ENCODE results near the gene DYNLL2.

DNA sequence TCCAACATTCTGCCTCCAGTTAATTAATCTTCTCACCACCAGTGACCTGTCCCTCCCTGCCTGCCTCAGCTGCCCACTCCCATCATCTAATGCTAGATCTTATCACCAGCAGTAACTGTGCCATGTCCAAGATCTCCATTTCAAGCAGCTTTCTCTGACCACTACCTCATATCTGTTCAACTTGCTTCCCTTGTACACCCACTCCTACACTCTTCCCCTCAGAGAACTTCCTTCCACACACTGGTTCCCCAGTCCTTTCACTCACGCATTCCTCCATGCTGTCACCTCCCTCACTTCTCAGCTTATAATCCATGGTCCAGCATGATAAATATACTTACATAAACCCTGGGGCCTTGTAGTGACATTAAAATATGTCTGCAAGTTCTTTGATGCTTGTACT lies 31.8 kb upstream of the DYNLL2 start:
- TF ChIP-seq, protein P1, sequence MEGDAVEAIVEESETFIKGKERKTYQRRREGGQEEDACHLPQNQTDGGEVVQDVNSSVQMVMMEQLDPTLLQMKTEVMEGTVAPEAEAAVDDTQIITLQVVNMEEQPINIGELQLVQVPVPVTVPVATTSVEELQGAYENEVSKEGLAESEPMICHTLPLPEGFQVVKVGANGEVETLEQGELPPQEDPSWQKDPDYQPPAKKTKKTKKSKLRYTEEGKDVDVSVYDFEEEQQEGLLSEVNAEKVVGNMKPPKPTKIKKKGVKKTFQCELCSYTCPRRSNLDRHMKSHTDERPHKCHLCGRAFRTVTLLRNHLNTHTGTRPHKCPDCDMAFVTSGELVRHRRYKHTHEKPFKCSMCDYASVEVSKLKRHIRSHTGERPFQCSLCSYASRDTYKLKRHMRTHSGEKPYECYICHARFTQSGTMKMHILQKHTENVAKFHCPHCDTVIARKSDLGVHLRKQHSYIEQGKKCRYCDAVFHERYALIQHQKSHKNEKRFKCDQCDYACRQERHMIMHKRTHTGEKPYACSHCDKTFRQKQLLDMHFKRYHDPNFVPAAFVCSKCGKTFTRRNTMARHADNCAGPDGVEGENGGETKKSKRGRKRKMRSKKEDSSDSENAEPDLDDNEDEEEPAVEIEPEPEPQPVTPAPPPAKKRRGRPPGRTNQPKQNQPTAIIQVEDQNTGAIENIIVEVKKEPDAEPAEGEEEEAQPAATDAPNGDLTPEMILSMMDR (IDR thresholded peaks at IDR 0.05): no peak
- no peak for TF ChIP-seq POLR2A (IDR thresholded peaks at IDR 0.05)

Data from heart left ventricle (tissue), 13 donors.